T-helper 1 cell (primary cell): ENCODE results near the gene TFPI2.

Experiments used
- DNase-seq, 5 donors: peaks; one replicate each; pipeline ENCODE4 v3.0.0-alpha.2; 2012 to 2020

Gene TFPI2

DNA sequence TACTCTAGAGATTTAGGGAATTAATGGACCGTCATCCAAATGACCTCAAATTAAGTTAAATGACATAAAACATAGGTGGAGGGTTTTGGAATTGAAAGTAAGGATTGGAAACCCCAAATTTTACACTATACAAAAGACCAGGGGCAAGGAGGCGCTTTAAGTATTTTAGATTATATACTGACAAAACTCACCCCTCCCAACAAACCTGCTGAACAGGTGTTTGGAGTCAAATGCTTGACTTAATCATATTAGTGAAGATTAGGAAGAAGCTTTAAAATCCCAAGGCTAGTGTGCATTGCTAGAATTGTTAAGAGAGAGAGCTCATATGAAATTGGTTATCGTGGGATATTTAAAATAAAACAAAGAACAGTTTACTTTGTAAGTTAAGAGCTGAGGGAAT, 15.7 kb upstream of the TFPI2 start, which contains the start of gene GNGT1:
Gene GNGT1 (plus strand): TSS at position 301 of the 400 bp plus-strand sequence. CDS start 180 bp downstream, outside the sequence.
- no peak for DNase-seq

DNA sequence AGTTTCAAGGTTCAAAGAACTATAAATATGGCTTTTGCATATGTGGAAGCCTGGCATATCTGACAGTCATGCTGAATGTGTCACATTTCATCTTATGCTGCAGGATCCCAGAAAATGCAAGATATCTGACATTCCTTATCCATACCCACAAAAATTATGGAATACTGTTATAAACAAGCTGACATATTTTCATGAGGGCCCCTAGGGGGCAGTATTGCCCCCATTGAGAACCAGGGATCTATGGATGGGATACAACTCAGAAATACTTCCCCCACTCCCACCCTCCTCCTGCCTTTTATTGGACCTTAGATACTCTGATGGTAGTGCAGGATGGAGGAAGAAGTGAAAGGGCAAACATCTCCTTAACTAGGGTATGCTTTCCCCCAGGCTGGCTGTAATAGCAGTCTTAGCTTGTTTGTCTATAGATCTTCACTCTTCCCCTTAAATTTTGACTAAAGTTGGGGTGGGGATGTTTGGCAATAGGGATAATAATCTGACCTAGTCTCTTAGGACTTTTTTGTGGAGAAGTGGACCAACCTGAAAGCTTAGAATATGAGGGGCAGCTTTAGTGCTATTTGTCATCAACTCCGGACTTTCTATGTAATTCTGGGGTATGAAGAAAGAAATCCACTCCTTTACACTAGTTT, 12.3 kb upstream of the TFPI2 start:
- DNase-seq: peak in 1 of 5 donors; percentile 14

- no peak for DNase-seq
These were observed 7.1 kb upstream of the TFPI2 start for GRCh38 chr7:93897680-93898079.

- DNase-seq: no peak
These were observed 5.5 kb upstream of the TFPI2 start for GRCh38 chr7:93895859-93896600.

DNA sequence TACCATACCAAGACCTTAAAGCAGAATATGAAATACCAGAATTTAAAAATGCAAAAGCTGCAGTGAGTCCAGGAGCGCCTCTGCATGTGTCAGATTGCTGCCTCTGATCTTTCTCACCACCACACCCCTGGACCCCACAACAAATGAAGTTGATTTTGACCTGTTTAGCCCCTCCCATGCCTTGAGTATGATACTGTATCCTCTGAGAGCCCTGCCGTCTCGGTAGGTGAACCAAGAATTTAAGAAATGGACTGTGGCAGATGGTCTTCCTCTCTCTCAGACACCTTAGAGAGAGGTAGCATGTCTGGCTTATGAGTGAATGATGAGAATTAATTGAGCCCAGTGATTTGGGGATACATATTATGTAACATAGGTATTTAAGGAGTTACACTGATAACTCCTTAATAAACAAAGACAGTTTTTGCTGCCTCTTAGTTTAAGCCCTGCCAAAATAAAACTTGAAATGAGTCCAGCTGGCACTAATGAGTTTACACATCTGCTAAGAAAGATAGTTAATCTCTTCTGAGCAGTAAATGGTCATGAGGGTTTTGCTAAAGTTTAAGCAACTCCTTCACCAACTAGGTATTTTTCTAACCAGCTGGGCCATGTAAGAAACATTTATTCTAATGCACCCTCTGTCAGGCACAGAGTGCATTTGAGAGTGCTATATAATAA, 4.5 kb upstream of the TFPI2 start:
- DNase-seq: no peak

- DNase-seq: no peak
These were observed 3.9 kb upstream of the TFPI2 start for GRCh38 chr7:93894426-93894825.

- no peak for DNase-seq
These were observed 501 bp downstream of the TFPI2 start for GRCh38 chr7:93890041-93890463.

DNA sequence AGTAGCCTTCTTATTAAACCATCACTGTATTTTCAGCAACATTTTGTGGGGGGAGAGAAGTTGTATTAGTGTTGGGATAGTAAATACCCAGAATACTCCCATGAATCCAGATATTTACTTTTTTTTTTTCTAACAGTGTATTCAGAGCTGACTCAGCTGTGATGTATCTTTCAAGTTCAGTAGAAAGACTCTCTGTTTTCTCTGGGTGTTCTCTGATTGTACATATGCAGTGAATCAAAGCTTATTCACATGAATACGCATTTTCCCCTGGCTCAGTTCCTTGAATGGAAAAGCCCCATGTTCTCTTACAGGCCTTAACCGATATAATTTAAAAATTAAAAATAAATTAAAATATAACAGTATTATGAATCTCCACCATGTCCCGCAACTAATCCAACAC, 1.3 kb downstream of the TFPI2 start:
- no peak for DNase-seq

- no peak for DNase-seq
These were observed 6.0 kb downstream of the TFPI2 start for GRCh38 chr7:93884541-93884940.

DNA sequence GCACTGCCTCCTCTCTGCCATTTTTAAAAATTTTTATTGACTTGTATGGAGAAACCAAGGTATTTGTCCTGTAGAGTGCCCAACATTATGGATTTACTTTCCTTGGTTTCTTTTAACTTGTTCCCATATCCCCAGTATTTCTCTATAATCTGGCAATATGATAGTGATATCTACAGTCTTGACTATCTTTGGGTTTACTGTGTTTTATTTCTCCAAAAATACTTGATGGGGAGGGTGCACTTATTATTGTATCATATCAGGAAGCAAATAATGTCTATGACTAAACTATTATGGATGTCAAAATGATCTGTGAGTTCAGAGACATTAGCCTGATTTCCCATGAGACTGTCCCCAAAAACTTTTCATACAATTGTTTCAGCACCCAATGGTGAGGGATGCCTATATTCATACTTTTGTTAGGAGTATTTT, 6.6 kb downstream of the TFPI2 start:
- no peak for DNase-seq

GRCh38 chr7:93883078-93883916, 7.3 kb downstream of the TFPI2 start:
- DNase-seq: no peak

DNA sequence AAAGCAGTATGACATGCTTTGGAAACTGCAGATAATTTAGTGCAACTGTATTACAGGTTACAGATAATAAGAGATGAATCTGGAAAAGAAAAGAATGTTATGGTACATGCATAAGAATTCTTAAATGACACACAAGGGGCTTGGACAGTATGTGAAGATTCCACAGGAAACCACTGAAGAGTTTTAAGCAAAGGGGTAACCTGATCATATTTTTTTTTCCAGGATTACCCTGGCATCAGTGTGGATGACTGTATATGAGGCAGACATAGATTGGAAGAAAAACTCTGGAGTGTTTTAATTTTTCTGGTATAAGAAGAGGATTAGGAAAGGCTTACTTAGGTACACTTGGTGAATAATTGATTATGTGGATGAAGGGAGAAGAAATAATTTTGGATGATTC, 8.1 kb downstream of the TFPI2 start:
- DNase-seq: no peak

GRCh38 chr7:93879356-93879755, 11.2 kb downstream of the TFPI2 start:
- no peak for DNase-seq

- no peak for DNase-seq
These were observed 12.8 kb downstream of the TFPI2 start for GRCh38 chr7:93877742-93878141.

GRCh38 chr7:93873998-93874574, 16.5 kb downstream of the TFPI2 start:
- no peak for DNase-seq

DNA sequence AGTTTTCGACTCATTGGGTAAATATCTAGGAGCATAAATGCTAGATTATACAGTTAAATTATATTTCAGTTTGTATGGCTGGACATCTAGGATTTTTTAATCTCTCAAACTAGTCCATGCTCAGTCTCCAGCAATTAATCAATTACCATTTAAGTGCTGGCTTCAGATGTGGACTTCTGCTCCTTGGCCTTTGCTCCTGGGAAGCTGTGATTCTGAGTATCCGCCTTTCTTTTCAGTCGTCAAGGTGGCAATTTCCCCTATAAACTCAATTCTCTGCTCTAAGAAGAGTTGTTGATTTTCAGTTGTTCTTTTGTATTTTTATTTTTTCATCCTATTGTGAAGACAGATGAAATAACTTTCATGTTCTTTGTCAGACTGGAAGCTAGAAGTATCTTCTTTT, 23.7 kb downstream of the TFPI2 start:
- no peak for DNase-seq

DNA sequence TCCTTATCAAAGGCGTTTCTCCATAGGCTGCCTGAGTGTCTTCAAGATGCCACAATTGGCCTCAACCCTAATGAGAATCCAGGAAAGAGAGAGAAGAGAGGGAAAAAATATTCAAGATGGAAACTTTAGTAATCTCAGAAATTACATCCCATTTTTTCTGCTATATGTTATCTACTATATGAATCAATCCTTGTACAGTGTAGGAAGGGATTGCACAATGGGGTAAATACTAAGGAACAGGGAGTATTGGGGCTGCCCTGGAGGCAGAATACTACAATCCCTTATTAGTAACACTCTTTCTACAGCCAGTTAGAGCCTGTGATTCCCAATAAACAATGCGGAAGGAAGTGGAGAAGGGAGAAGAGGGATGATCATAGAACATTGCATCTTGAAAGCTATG, 27.9 kb downstream of the TFPI2 start:
- no peak for DNase-seq

- DNase-seq: no peak
These were observed 29.1 kb downstream of the TFPI2 start for GRCh38 chr7:93861325-93861949.

- DNase-seq: no peak
These were observed 30.3 kb downstream of the TFPI2 start for GRCh38 chr7:93860261-93860660.

DNA sequence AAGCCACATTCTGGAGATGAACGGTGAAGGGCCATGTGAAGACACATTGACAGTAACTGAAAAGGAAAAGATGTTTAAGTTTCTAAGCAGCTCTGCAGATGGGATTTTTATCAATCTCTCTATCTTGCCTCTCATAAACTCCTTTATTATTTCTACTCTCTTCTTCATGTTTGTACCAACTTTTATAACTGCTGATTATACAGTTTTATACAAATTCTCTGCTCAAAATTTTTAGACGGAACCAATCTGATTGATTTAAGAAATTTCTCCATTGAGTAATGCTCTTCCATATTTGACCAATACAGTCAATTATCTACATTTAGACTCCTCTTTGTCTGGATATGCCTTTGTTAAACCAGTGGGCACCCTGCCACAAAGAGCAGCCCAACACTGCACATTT, 31.7 kb downstream of the TFPI2 start:
- no peak for DNase-seq

GRCh38 chr7:93856323-93856722, 34.2 kb downstream of the TFPI2 start:
- DNase-seq: peak in 1 of 5 donors; percentile 11

GRCh38 chr7:93855797-93856196, 34.8 kb downstream of the TFPI2 start:
- no peak for DNase-seq
